Esophagus (tissue), 2 donors: ENCODE results near the gene IFFO2. TPM values are rescaled to one million over a fixed set of nuclear protein-coding genes. Genes with fewer than 3 reads are reported as not detected.

ENCODE experiments used
- H3K27ac ChIP-seq, 2 donors: one replicate each; pipeline ENCODE4 v1.5.1; 2013; ENCODE audit warnings: low read depth in 2 of 2, mild to moderate bottlenecking in 2 of 2, inconsistent platforms in 1 of 2, low read length in 1 of 2, moderate library complexity in 1 of 2
- H3K27me3 ChIP-seq, 2 donors: one replicate each; pipeline ENCODE4 v1.6.1; 2013; ENCODE audit warnings: low read length in 2 of 2, control low read depth in 1 of 2, mild to moderate bottlenecking in 1 of 2; ENCODE audit not compliant: insufficient read depth in 2 of 2, control insufficient read depth in 1 of 2
- H3K36me3 ChIP-seq, 2 donors: one replicate each; pipeline ENCODE4 v1.6.1; 2013; ENCODE audit warnings: low read length in 1 of 2; ENCODE audit not compliant: control insufficient read depth in 2 of 2, insufficient read depth in 2 of 2
- H3K4me1 ChIP-seq, 2 donors: one replicate each; pipeline ENCODE4 v1.6.1; 2013; ENCODE audit warnings: low read length in 1 of 2; ENCODE audit not compliant: control insufficient read depth in 2 of 2, insufficient read depth in 2 of 2
- H3K4me3 ChIP-seq, 2 donors: one replicate each; pipeline ENCODE4 v1.5.1; 2013; ENCODE audit warnings: low read length in 2 of 2, mild to moderate bottlenecking in 2 of 2, low read depth in 1 of 2, moderate library complexity in 1 of 2
- H3K9me3 ChIP-seq, 2 donors: one replicate each; pipeline ENCODE4 v1.6.1; 2013; ENCODE audit warnings: mild to moderate bottlenecking in 2 of 2, low read depth in 1 of 2, low read length in 1 of 2, moderate library complexity in 1 of 2; ENCODE audit not compliant: control insufficient read depth in 2 of 2, insufficient read depth in 1 of 2
- WGBS, 2 donors: extraction: QIAGEN DNeasy Blood & Tissue Kit; methylation state at CpG; one replicate each; pipeline ENCODE4 v1.1.7; 2013; 5-methylcytosine and 5-hydroxymethylcytosine counted together
- polyA plus RNA-seq, 2 donors: library from polyadenylated mRNA; stranded (reverse); fragments of 200-250 nt; gene quantifications; one replicate each; pipeline ENCODE4 v1.2.3, GENCODE V29; 2013
- donor health status: healthy with polysubstance abuse.
- donor health status: Bipolar disorder and iron deficiency.

IFFO2 gene
- polyA plus RNA-seq: 10 to 100 TPM; 28.7 to 51.9 TPM

- Histone ChIP-seq H3K4me1 (peaks cover 6 to 12% of the 10 kb centered on the region in 2 donors), H3K27me3 (no peaks in the 10 kb centered on the region), H3K4me3 (peak within 1 kb of the TSS; percentile 77 to 91), H3K9me3 (no peaks in the 10 kb centered on the region), H3K36me3 (peaks cover 0 to 3% of the 10 kb centered on the region in 2 donors), H3K27ac (peak within 1 kb of the TSS; percentile 81 to 87)
- 0% methylated on average over 77 to 119 of the region's 119 CpGs for WGBS, 2 donors
Observed at GRCh38 chr1:18956193-18957135, at the start of gene IFFO2. Gene IFFO2 (minus strand): TSS chr1:18956676. CDS start chr1:18956332, 344 bp downstream.

GRCh38 chr1:19006000-19006399 is 49.5 kb upstream of the IFFO2 start:
- no peak overlapping the region for H3K4me3 ChIP-seq
- H3K27ac ChIP-seq: no peak overlapping the region
- 40 to 56% methylated on average over 4 of the region's 4 CpGs for WGBS, 2 donors
- no peaks in the 10 kb centered on the region for H3K9me3 ChIP-seq
- no peaks in the 10 kb centered on the region for H3K27me3 ChIP-seq
- no peaks in the 10 kb centered on the region for H3K36me3 ChIP-seq
- H3K4me1 ChIP-seq: peaks cover 8 to 24% of the 10 kb centered on the region in 2 donors

GRCh38 chr1:19003371-19004290 is 47.2 kb upstream of the IFFO2 start:
- Histone ChIP-seq H3K27ac (peak overlapping the region; percentile 59 to 82), H3K9me3 (no peaks in the 10 kb centered on the region), H3K36me3 (no peaks in the 10 kb centered on the region), H3K4me1 (peaks cover 0 to 10% of the 10 kb centered on the region in 2 donors), H3K27me3 (no peaks in the 10 kb centered on the region), H3K4me3 (no peak overlapping the region)
- WGBS, 2 donors: 82 to 85% methylated on average over 11 of the region's 11 CpGs

GRCh38 chr1:19000065-19000464 is 43.6 kb upstream of the IFFO2 start:
- 79 to 88% methylated on average over 2 of the region's 2 CpGs for WGBS, 2 donors
- Histone ChIP-seq H3K27me3 (no peaks in the 10 kb centered on the region), H3K27ac (no peak overlapping the region)

GRCh38 chr1:18999359-18999758 is 42.9 kb upstream of the IFFO2 start:
- H3K27ac ChIP-seq: peak overlapping the region in 1 of 2 donors; percentile 7
- 29 to 35% methylated on average over 2 of the region's 2 CpGs for WGBS, 2 donors
- no peaks in the 10 kb centered on the region for H3K9me3 ChIP-seq
- no peaks in the 10 kb centered on the region for H3K27me3 ChIP-seq
- no peak overlapping the region for H3K4me3 ChIP-seq
- H3K36me3 ChIP-seq: no peaks in the 10 kb centered on the region
- peaks cover 4 to 16% of the 10 kb centered on the region in 2 donors for H3K4me1 ChIP-seq

More at GRCh38 chr1:19000065-19000464, 43.6 kb upstream of the IFFO2 start:
- no peaks in the 10 kb centered on the region for H3K9me3 ChIP-seq
- no peak overlapping the region for H3K4me3 ChIP-seq
- peaks cover 4 to 16% of the 10 kb centered on the region in 2 donors for H3K4me1 ChIP-seq
- H3K36me3 ChIP-seq: no peaks in the 10 kb centered on the region

GRCh38 chr1:18998016-18998724 is 41.7 kb upstream of the IFFO2 start:
- peaks cover 4 to 12% of the 10 kb centered on the region in 2 donors for H3K4me1 ChIP-seq
- 79 to 83% methylated on average over 9 of the region's 9 CpGs for whole genome bisulfite sequencing, 2 donors
- H3K4me3 ChIP-seq: no peak overlapping the region
- H3K9me3 ChIP-seq: no peaks in the 10 kb centered on the region
- H3K27ac ChIP-seq: peak overlapping the region; percentile 48 to 91
- H3K36me3 ChIP-seq: no peaks in the 10 kb centered on the region
- H3K27me3 ChIP-seq: no peaks in the 10 kb centered on the region

GRCh38 chr1:18997508-18997907 is 41.0 kb upstream of the IFFO2 start:
- Histone ChIP-seq H3K27ac (peak overlapping the region; percentile 48 to 91), H3K36me3 (no peaks in the 10 kb centered on the region), H3K4me3 (no peak overlapping the region), H3K9me3 (no peaks in the 10 kb centered on the region), H3K27me3 (no peaks in the 10 kb centered on the region), H3K4me1 (peaks cover 4 to 12% of the 10 kb centered on the region in 2 donors)
- WGBS, 2 donors: 83 to 91% methylated on average over 6 of the region's 6 CpGs

- peaks cover 4 to 12% of the 10 kb centered on the region in 2 donors for H3K4me1 ChIP-seq
- no peaks in the 10 kb centered on the region for H3K27me3 ChIP-seq
- 67 to 80% methylated on average over 6 of the region's 6 CpGs for WGBS, 2 donors
- no peak overlapping the region for H3K4me3 ChIP-seq
- H3K27ac ChIP-seq: no peak overlapping the region
- H3K36me3 ChIP-seq: no peaks in the 10 kb centered on the region
- no peaks in the 10 kb centered on the region for H3K9me3 ChIP-seq
Observed at GRCh38 chr1:18996548-18997177, 40.2 kb upstream of the IFFO2 start.
